ENCODE results near the gene STOM. TPM values are rescaled to one million over a fixed set of nuclear protein-coding genes. Genes with fewer than 3 reads are reported as not detected.
A peak's percentile ranks its signal among the peaks of the same experiment; 100 is the strongest.

The STOM gene
- total RNA-seq, 1 experiment from 2014 or later: 32.8 TPM

- Histone ChIP-seq H3K27me3 (no peaks in the 10 kb centered on the region), H3K27ac (peak overlapping the region; percentile 70), H3K4me1 (peaks cover 41% of the 10 kb centered on the region), H3K4me3 (peak overlapping the region; percentile 20), H3K36me3 (no peaks in the 10 kb centered on the region), H3K9me3 (replicated peaks) (no peaks in the 10 kb centered on the region)
- peak; percentile 88 to 91 for DNase-seq
These were observed 80.9 kb downstream of the STOM start for GRCh38 chr9:121289026-121289771.

Other genes starting within 250 kb of the STOM start
- 42.9 and 48.6 TPM in 2 replicates for gene RAB14, start 168.4 kb downstream of the STOM start, total RNA-seq (2014; rRNA removed; shearing (Covaris generic))
- gene GSN, start 102.1 kb downstream of the STOM start, total RNA-seq (2014; rRNA removed; shearing (Covaris generic)): 43.4 and 44.1 TPM in 2 replicates
- gene GGTA1, start 129.6 kb upstream of the STOM start, total RNA-seq (2014; rRNA removed; shearing (Covaris generic)): not detected in 2 replicates

Measured in SJCRH30 (cell line).